ENCODE measurements around the gene ITPRIP. TPM values are rescaled to one million over a fixed set of nuclear protein-coding genes. Genes with fewer than 3 reads are reported as not detected.

The ITPRIP gene
- total and polyA plus RNA-seq, 10 donors = 7.2 to 37.8 (median 28.2) TPM

DNA sequence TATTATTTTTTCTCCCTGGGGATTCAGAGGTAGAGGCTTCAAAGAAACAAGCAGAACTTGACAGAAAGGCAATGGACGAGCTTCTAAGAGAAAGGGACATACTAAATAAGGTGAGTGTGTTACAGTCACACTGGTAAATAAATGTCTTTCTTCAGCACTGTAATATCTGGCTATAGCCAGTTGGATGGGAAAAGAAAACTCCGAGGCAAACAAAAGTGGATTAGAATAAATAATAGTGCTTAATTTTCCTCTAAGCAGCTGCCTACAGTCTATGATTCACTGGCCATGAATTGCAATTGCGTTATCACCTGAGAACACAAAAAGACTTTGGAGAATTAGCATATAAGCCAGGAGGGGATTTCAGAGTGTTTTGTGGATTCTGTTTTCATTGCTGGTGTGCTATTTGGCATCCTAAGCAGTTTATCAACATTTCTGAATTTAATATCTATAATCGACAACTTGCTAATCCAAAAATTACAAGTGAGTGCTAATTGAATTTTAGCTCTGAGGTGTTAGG, 38.6 kb upstream of the ITPRIP start:
- DNase-seq = no peak
- Histone ChIP-seq H3K4me3 (no peak overlapping the region), H3K4me1 (no peaks in the 10 kb centered on the region), H3K9me3 (peaks cover 0 to 8% (median 6%) of the 10 kb centered on the region in 8 donors), H3K36me3 (no peaks in the 10 kb centered on the region), H3K27me3 (replicated peaks in 1 of 7) (peaks cover 0 to 18% (median 0%) of the 10 kb centered on the region in 7 donors), H3K27ac (no peak overlapping the region)
- 78 to 86% (median 83%) methylated on average over 4 of the region's 4 CpGs for WGBS, 5 donors
- no peak for TF ChIP-seq POLR2AphosphoS5 (IDR thresholded peaks at IDR 0.05)
- TF ChIP-seq POLR2A (IDR thresholded peaks at IDR 0.05) = no peak
- TF ChIP-seq CTCF (IDR thresholded peaks at IDR 0.05 in 8 of 11, conservative IDR thresholded peaks at IDR 0.05 in 3 of 11) = no peak
- intact Hi-C loops (cut with DNase I; ENCODE audit: low total_unique reads) = no loop called here

DNA sequence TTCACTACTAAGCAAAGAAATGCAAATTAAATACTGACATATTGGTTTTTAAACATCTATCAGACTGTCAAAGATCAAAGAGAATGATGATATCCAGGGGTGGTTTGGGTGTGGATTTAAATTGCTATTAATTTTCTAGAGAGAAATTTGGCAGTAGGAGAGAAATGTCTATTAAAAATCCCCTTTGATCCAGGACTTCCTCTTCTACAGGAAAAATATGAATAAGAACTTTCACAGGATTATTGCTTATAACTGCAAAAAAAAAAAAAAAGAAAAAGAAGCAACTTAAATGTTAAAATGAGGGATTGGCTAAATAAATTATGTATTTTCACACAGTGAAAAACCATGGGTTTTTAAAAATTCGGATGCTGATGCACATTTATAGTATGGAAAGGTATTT, 36.3 kb upstream of the ITPRIP start:
- no peaks in the 10 kb centered on the region for H3K4me1 ChIP-seq
- no peak for DNase-seq
- no peak for TF ChIP-seq POLR2A (IDR thresholded peaks at IDR 0.05)
- no peak for TF ChIP-seq POLR2AphosphoS5 (IDR thresholded peaks at IDR 0.05)
- TF ChIP-seq CTCF (IDR thresholded peaks at IDR 0.05 in 8 of 11, conservative IDR thresholded peaks at IDR 0.05 in 3 of 11) = no peak
- H3K27me3 ChIP-seq (replicated peaks in 1 of 7) = peaks cover 0 to 20% (median 0%) of the 10 kb centered on the region in 7 donors
- WGBS, 5 donors = 71 to 89% (median 84%) methylated on average over 1 of the region's 1 CpG
- H3K4me3 ChIP-seq = no peak overlapping the region
- intact Hi-C loops (cut with DNase I; ENCODE audit: low total_unique reads) = no loop called here
- H3K36me3 ChIP-seq = no peaks in the 10 kb centered on the region
- no peak overlapping the region for H3K27ac ChIP-seq
- H3K9me3 ChIP-seq = peaks cover 0 to 22% (median 16%) of the 10 kb centered on the region in 8 donors

DNA sequence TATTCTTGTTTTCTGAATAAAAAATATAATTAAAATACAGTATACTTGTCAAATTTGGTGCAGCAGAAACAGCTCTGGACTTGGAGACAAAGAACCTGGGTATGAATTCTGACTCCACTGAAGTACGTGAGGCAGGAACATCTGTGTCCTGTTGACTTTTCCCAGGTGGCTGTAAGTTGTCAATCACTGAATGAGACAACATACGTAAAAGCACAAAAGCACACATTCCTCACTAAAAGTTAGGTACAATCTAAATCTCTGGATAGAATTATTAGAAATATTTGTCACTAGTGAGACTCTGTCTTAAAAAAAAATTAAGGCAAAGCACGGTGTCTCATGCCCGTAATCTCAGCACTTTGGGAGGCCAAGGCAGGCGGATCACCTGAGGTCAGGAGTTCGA, 33.5 kb upstream of the ITPRIP start:
- WGBS, 5 donors = 87 to 94% (median 90%) methylated on average over 6 of the region's 6 CpGs
- intact Hi-C loops (cut with DNase I; ENCODE audit: low total_unique reads) = no loop called here
- H3K4me1 ChIP-seq = no peaks in the 10 kb centered on the region
- DNase-seq = no peak
- H3K27me3 ChIP-seq (replicated peaks in 1 of 7) = peaks cover 0 to 27% (median 0%) of the 10 kb centered on the region in 7 donors
- H3K9me3 ChIP-seq = peaks cover 0 to 22% (median 16%) of the 10 kb centered on the region in 8 donors
- no peak overlapping the region for H3K27ac ChIP-seq
- H3K36me3 ChIP-seq = no peaks in the 10 kb centered on the region
- TF ChIP-seq POLR2A (IDR thresholded peaks at IDR 0.05) (no peak), CTCF (IDR thresholded peaks at IDR 0.05 in 8 of 11, conservative IDR thresholded peaks at IDR 0.05 in 3 of 11) (no peak), POLR2AphosphoS5 (IDR thresholded peaks at IDR 0.05) (no peak)
- no peak overlapping the region for H3K4me3 ChIP-seq

DNA sequence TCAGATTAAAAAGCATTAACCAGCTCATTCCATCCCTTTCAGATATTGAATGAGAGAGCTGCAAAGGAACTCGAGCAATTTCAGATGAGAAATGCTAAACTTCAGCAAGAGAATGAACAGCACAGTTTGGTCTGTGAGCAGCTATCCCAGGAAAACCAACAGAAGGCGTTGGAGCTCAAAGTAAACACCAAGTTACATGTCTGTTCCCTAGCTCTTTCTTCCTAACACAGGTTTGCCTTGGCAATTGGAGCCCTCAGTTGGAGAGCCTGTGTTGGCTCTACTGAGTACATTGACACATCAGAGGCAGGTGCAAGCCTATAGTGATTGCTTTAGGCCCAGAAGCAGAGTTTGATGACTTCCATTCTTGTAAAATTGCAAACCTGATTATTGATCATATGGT, 30.1 kb upstream of the ITPRIP start:
- Histone ChIP-seq H3K36me3 (no peaks in the 10 kb centered on the region), H3K4me1 (no peaks in the 10 kb centered on the region), H3K27me3 (replicated peaks in 1 of 7) (peaks cover 0 to 22% (median 3%) of the 10 kb centered on the region in 7 donors), H3K27ac (no peak overlapping the region), H3K4me3 (no peak overlapping the region), H3K9me3 (peaks cover 0 to 22% (median 16%) of the 10 kb centered on the region in 8 donors)
- TF ChIP-seq POLR2A (IDR thresholded peaks at IDR 0.05) = no peak
- no peak for TF ChIP-seq CTCF (IDR thresholded peaks at IDR 0.05 in 8 of 11, conservative IDR thresholded peaks at IDR 0.05 in 3 of 11)
- TF ChIP-seq POLR2AphosphoS5 (IDR thresholded peaks at IDR 0.05) = no peak
- no peak for DNase-seq
- intact Hi-C loops (cut with DNase I; ENCODE audit: low total_unique reads) = no loop called here
- 54 to 75% (median 62%) methylated on average over 2 of the region's 2 CpGs for WGBS, 5 donors

Data from spleen (tissue), 11 donors.